Activated CD4-positive, alpha-beta memory T cell treated with anti-CD3 and anti-CD28 coated beads for 36 hours (primary cell): ENCODE measurements around the gene GRK5. TPM values are rescaled to one million over a fixed set of nuclear protein-coding genes. Genes with fewer than 3 reads are reported as not detected.

Source experiments
- CTCF ChIA-PET: fragments of 350-600 bp; sonication (Branson Sonifier 250); formaldehyde crosslinking; loops from one replicate; lab custom pipeline; 2021; ENCODE audit warnings: antibody characterized with exemption, inconsistent platforms; lab: Charles Lee
- POLR2A ChIA-PET: fragments of 350-600 bp; sonication (Branson Sonifier 250); formaldehyde crosslinking; loops from one replicate; lab custom pipeline; 2021; ENCODE audit warnings: antibody characterized with exemption; lab: Charles Lee
- DNase-seq: peaks from one replicate; pipeline ENCODE4 v3.0.0-alpha.2; 2020
- H3K27ac Mint-ChIP-seq: one replicate; pipeline ENCODE4 v1.8.0; 2021; ENCODE audit warnings: mixed read lengths
- H3K27me3 Mint-ChIP-seq: one replicate; pipeline ENCODE4 v1.8.0; 2021; ENCODE audit warnings: mixed read lengths
- H3K36me3 Mint-ChIP-seq: one replicate; pipeline ENCODE4 v1.8.0; 2021; ENCODE audit warnings: mixed read lengths
- H3K4me1 Mint-ChIP-seq: one replicate; pipeline ENCODE4 v1.8.0; 2021; ENCODE audit warnings: low read depth, mixed read lengths
- H3K4me3 Mint-ChIP-seq: one replicate; pipeline ENCODE4 v1.8.0; 2021; ENCODE audit warnings: mild to moderate bottlenecking, mixed read lengths
- H3K9me3 Mint-ChIP-seq: one replicate; pipeline ENCODE4 v1.8.0; 2021; ENCODE audit warnings: mixed read lengths
- intact Hi-C: fragments of 100-400 bp; cut with micrococcal nuclease; formaldehyde crosslinking; loops from one replicate; pipeline ENCODE4 v1.15.1; 2023
- total RNA-seq, 2 experiments: library from RNA; stranded (reverse); gene quantifications; one replicate each; pipeline ENCODE4 v1.2.3, GENCODE V29; 2021

The GRK5 gene
- total RNA-seq, 2 experiments from 2014 or later: 22.7 to 23.0 TPM

DNA sequence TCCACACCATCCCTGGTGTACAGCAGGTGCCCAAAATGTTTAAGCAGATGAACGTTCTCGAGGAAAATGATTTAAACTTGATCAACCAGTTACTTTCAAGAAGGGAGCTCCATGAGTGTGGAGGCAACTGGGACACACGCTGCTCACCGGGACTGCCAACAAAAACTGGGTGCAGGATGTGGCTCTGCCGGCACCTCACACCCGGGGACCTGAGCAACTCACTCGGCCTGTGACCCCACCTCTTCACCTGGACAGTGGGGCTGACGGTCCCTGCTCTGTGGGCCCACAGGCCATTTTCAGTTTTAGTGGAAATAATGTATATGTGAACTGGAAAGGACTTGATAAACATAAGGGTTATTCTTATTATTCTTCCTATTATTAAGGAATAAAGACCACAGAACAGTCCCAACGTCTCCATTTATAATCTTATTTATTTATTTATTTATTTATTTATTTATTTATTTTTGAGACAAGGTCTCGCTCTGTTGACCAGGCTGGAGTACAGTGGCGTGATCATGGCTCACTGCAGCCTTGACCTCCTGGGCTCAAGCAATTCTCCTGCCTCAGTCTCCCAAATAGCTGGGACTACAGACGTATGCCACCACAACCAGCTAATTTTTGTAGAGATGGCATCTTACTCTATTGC is 274.5 kb downstream of the GRK5 start:
- Mint-ChIP-seq H3K4me1 (peaks cover 29% of the 10 kb centered on the region), H3K27me3 (no peaks in the 10 kb centered on the region), H3K27ac (no peak overlapping the region), H3K36me3 (no peaks in the 10 kb centered on the region), H3K4me3 (no peak overlapping the region), H3K9me3 (no peaks in the 10 kb centered on the region)
- CTCF ChIA-PET: interaction anchor here (0.5 to 1.0 kb wide), 2 partner anchors 37 to 94 kb away, joined by 4 read pairs; no protein-coding TSS in a partner anchor
- intact Hi-C loops: no loop called here
- POLR2A ChIA-PET: no interaction called here
- no peak for DNase-seq

DNA sequence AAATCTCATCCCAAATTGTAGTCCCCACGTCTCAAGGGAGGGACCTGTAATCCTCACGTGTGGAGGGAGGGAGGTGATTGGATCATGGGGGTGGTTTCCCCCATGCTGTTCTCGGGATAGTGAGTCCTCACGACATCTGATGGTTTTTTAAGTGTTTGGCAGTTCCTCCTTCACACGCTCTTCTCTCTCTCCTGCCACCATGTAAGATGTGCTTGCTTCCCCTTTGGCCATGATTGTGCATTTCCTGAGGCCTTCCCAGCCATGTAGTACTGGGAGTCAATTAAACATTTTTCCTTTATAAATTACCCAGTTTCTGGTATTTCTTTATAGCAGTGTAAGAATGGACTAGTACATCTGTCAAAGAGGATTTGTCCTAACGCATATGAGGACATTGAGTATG is 275.6 kb downstream of the GRK5 start:
- ChIA-PET POLR2A (no interaction called here), CTCF (no interaction called here)
- peaks cover 18% of the 10 kb centered on the region for H3K4me1 Mint-ChIP-seq

DNA sequence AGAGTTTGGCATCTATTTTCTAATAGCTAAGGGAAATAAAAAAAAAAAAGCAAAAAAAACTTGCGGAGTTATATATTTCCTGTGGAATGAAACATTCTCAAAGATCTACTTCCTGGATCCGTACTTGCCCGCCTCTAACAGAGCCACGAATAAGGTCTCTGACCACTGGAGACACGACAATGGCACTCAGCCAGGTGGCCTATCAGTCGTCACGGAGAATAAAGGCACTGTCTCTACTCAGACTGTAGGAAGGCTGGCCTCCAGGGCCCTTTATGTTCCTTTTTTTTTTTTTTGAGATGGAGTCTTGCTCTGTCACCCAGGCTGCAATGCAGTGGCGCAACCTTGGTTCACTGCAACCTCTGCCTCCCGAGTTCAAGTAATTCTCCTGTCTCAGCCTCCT is 276.5 kb downstream of the GRK5 start:
- ChIA-PET CTCF (no interaction called here), POLR2A (no interaction called here)
- H3K9me3 Mint-ChIP-seq: no peaks in the 10 kb centered on the region
- intact Hi-C loops: no loop called here
- H3K4me1 Mint-ChIP-seq: peaks cover 13% of the 10 kb centered on the region
- no peak for DNase-seq
- no peak overlapping the region for H3K4me3 Mint-ChIP-seq
- no peak overlapping the region for H3K27ac Mint-ChIP-seq
- H3K27me3 Mint-ChIP-seq: no peaks in the 10 kb centered on the region
- no peaks in the 10 kb centered on the region for H3K36me3 Mint-ChIP-seq

More for the DNA sequence above, 275.6 kb downstream of the GRK5 start:
- DNase-seq: no peak
- no peaks in the 10 kb centered on the region for H3K27me3 Mint-ChIP-seq
- no peak overlapping the region for H3K27ac Mint-ChIP-seq
- H3K36me3 Mint-ChIP-seq: no peaks in the 10 kb centered on the region
- intact Hi-C loops: no loop called here
- H3K4me3 Mint-ChIP-seq: no peak overlapping the region
- no peaks in the 10 kb centered on the region for H3K9me3 Mint-ChIP-seq

DNA sequence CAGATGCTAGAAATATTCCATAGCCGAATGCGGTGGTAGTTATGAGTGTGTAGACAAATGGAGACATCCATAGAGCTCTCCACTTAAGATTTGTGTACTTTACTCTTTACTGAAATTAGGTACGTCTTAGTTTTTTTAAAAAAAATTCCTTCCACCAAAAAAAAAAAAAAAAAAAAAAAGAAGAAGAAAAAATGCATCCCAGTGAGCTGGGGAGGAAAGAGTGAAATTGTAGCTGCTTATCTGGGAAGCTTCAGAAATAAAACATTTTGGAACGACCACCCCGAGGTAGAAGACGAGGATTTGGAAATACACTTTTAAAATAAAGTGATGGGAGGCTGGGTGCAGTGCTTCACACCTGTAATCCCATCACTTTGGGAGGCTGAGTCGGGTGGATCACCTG is 281.3 kb downstream of the GRK5 start:
- no peak overlapping the region for H3K4me3 Mint-ChIP-seq
- POLR2A ChIA-PET: no interaction called here

DNA sequence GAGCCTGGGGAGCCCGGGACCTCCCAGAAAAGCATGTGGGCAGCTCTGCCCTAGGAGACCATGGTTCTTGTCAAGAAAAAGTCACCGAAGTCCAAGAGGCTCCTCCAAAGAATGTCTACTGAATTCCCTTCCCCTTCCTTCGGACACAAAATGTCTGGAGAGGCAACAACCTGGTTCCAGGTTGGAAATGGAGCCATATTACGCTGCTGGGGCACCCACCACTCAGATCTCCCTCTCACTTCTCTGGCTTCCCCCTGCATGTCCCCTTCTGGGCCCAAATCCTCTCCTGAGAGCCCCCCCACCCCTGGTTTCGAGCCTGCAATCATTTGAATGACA is 282.6 kb downstream of the GRK5 start:
- Mint-ChIP-seq H3K36me3 (no peaks in the 10 kb centered on the region), H3K4me1 (peaks cover 36% of the 10 kb centered on the region)
- CTCF ChIA-PET: interaction anchor here (0.6 to 4.1 kb wide), 21 partner anchors 10 to 458 kb away, joined by 3 to 29 read pairs (median 4); partner anchors contain the start of genes GRK5 and RGS10

More for the DNA sequence above, 281.3 kb downstream of the GRK5 start:
- CTCF ChIA-PET: interaction anchor here (1.5 to 4.1 kb wide), 5 partner anchors 12 to 290 kb away, joined by 7 to 29 read pairs (median 17); partner anchors contain the start of genes GRK5 and RGS10
- peaks cover 23% of the 10 kb centered on the region for H3K4me1 Mint-ChIP-seq
- H3K27ac Mint-ChIP-seq: no peak overlapping the region
- no peaks in the 10 kb centered on the region for H3K9me3 Mint-ChIP-seq
- no peaks in the 10 kb centered on the region for H3K27me3 Mint-ChIP-seq
- no peaks in the 10 kb centered on the region for H3K36me3 Mint-ChIP-seq
- intact Hi-C loops: loop anchor here (2.0 to 5.0 kb wide), 3 partner anchors 44 to 282 kb away; partner anchors contain the start of genes GRK5 and TIAL1
- no peak for DNase-seq

DNA sequence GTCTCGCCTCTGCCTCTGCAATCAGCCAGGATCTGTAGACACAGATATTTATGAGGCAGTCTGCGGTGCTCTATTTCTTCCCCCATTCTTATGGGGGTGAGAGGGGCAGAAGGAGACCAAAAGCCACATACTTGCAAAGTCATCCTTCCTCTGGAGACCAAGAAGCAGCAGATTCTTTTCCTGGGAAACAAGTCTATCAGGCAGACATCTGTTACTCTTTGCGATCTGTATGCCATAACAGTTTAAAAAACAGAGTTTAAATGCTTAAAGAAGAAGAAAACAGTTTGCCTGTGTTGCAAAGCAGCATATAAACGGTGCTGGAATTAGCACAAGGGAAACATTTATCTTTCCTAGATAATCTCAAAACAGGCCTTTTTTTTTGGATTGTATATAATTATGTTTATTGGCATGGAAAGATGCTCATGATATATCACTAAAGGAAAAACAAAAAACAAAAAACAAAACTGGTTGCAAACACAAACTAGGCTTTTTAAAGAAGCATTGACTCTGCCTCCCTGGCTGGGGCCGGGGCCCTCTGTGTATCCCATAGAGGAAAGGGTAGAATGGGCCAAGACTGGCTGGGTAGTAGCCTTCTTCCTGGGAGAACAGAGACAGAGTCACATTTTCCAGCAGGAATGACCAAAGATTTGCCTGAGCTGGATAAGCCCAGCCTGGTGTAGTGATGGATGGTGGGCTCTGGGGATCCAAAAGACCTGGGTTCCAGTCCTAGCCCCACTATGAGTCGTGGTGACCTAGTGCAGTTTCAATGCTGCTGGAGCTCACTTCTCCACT is 284.8 kb downstream of the GRK5 start:
- ChIA-PET POLR2A (interaction anchor here (0.7 kb wide), 1 partner anchor 91 kb away, joined by 3 read pairs; no protein-coding TSS in a partner anchor), CTCF (no interaction called here)
- no peak overlapping the region for H3K4me3 Mint-ChIP-seq
- peaks cover 2% of the 10 kb centered on the region for H3K36me3 Mint-ChIP-seq
- H3K9me3 Mint-ChIP-seq: no peaks in the 10 kb centered on the region
- no peaks in the 10 kb centered on the region for H3K27me3 Mint-ChIP-seq
- no peak for DNase-seq
- H3K4me1 Mint-ChIP-seq: peaks cover 54% of the 10 kb centered on the region
- no peak overlapping the region for H3K27ac Mint-ChIP-seq
- intact Hi-C loops: no loop called here

More for the DNA sequence above, 282.6 kb downstream of the GRK5 start:
- Mint-ChIP-seq H3K4me3 (peak overlapping the region; percentile 23), H3K27ac (peak overlapping the region; percentile 81), H3K27me3 (no peaks in the 10 kb centered on the region), H3K9me3 (no peaks in the 10 kb centered on the region)
- DNase-seq: no peak
- intact Hi-C loops: loop anchor here (2.0 to 5.0 kb wide), 3 partner anchors 45 to 283 kb away; partner anchors contain the start of genes GRK5 and TIAL1
- POLR2A ChIA-PET: interaction anchor here (0.6 kb wide), 2 partner anchors 9 to 53 kb away, joined by 3 read pairs; partner anchors contain the start of gene RGS10

DNA sequence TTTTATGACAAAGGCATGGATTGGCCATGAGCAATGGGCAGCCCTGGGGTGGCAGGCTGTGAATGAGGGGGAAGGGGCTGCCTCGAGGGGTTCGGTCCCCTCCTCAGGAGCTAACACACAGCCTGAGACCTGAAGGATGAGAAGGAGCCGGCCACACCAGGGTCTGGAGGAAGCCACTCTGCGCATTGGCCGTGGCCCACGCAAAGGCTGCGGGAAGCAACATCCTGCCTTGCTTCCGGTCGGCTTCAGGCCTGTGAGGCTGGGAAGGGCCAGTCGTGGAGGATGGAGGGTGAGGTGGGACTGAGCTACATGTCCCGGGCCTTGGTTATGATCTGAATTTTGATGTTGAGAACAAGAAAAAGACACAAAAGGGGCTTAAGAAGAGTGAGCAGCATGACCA is 285.8 kb downstream of the GRK5 start:
- H3K9me3 Mint-ChIP-seq: no peaks in the 10 kb centered on the region
- peaks cover 62% of the 10 kb centered on the region for H3K4me1 Mint-ChIP-seq
- CTCF ChIA-PET: no interaction called here
- POLR2A ChIA-PET: interaction anchor here (1.6 kb wide), 1 partner anchor 25 kb away, joined by 5 read pairs; no protein-coding TSS in a partner anchor
- peaks cover 7% of the 10 kb centered on the region for H3K36me3 Mint-ChIP-seq
- DNase-seq: peak; percentile 42
- no peaks in the 10 kb centered on the region for H3K27me3 Mint-ChIP-seq
- H3K4me3 Mint-ChIP-seq: no peak overlapping the region
- intact Hi-C loops: no loop called here
- H3K27ac Mint-ChIP-seq: peak overlapping the region; percentile 31

DNA sequence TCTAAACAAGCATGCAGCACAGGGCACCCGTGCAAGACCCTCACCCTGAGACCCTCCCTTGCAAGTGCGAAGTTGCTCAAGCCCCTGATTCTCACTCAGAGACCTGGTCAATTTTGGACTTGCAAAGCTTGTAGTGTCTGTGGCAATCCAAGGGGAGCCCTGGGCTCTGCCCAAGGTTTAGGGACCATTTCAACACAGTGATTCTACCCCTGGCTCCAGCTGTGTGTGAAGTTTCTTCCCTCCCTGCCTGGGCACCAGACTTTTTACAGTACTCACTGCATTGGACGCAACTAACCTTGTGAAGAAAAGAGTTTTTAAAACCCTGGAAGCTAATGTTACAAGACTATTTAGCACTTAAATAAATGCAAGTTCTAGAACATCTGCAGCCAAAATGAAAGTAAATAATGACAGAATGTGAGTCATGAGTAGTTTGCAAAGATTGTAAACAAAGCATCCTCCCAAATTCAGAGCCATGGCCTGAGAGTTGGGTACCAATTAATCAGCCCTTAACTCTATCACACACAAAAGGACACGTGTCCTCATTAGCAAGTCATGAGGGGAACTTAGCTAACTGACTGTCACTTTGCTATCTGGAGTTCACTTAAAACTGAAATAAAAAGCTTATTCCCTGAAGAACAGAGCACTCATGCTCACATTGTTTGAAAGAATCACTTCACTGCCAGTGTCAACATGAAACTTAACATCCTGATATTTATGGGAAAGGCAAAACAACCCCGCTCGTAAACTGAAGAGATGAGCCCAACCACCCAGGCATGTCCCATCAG is 287.1 kb downstream of the GRK5 start:
- Mint-ChIP-seq H3K4me1 (peaks cover 67% of the 10 kb centered on the region), H3K27me3 (no peaks in the 10 kb centered on the region), H3K9me3 (no peaks in the 10 kb centered on the region), H3K27ac (peak overlapping the region; percentile 59), H3K36me3 (peaks cover 19% of the 10 kb centered on the region), H3K4me3 (no peak overlapping the region)
- DNase-seq: no peak
- ChIA-PET POLR2A (interaction anchor here (1.0 to 1.6 kb wide), 2 partner anchors 23 to 48 kb away, joined by 3 to 5 read pairs; partner anchors contain the start of gene RGS10), CTCF (interaction anchor here (0.7 to 1.6 kb wide), 5 partner anchors 20 to 295 kb away, joined by 3 to 6 read pairs (median 3); no protein-coding TSS in a partner anchor)
- intact Hi-C loops: no loop called here

DNA sequence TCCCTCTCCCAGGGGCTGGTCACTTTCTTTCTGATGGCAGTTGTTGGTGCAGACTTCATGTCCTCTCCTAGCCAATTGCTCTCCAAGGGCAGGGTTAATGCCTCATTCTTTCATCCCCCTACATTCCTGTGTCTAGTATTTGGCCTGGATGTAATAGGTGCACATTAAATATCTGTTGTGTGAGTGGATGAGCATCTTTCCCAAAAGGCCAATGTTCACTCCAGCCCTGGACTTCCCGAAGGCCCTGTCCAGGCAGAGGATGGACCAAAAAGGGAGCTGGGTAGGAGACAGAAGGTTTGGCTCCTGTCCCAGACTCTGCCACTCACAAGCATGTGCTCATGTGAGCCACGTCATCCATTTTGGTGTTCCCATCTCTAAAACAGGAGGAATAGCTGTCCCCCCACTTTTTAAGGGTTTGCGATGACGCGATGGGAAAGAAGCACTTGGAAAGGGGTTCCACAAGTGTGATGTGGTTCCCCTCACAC is 287.7 kb downstream of the GRK5 start:
- ChIA-PET CTCF (interaction anchor here (0.7 to 1.6 kb wide), 5 partner anchors 20 to 296 kb away, joined by 3 to 6 read pairs (median 3); no protein-coding TSS in a partner anchor), POLR2A (no interaction called here)
- H3K4me3 Mint-ChIP-seq: no peak overlapping the region
- H3K27ac Mint-ChIP-seq: peak overlapping the region; percentile 59
- H3K36me3 Mint-ChIP-seq: peaks cover 24% of the 10 kb centered on the region
- no peaks in the 10 kb centered on the region for H3K9me3 Mint-ChIP-seq
- H3K27me3 Mint-ChIP-seq: no peaks in the 10 kb centered on the region
- intact Hi-C loops: no loop called here
- no peak for DNase-seq
- peaks cover 68% of the 10 kb centered on the region for H3K4me1 Mint-ChIP-seq

DNA sequence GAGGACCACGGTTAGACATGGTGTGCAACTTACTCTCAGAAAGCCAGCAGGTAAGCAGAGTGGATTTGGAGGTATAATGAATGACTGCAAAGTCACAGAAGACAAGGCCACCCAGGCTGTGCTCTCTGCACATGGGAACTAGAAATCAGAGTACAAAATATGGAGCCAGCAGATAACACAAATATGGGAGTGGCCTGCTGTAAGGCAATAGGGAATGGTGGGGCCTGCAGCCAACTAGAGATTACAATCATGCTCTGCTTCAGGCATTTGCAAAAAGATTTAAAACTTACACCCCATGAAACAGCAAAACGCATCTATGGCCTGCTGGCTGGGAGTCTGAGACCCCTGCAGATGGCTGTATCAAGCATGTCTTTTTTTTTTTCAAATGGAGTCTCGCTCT is 288.2 kb downstream of the GRK5 start:
- CTCF ChIA-PET: interaction anchor here (1.6 kb wide), 1 partner anchor 50 kb away, joined by 6 read pairs; no protein-coding TSS in a partner anchor
- POLR2A ChIA-PET: no interaction called here
- H3K9me3 Mint-ChIP-seq: no peaks in the 10 kb centered on the region
- peaks cover 69% of the 10 kb centered on the region for H3K4me1 Mint-ChIP-seq
- H3K27me3 Mint-ChIP-seq: no peaks in the 10 kb centered on the region
- DNase-seq: no peak
- H3K36me3 Mint-ChIP-seq: peaks cover 26% of the 10 kb centered on the region
- H3K4me3 Mint-ChIP-seq: no peak overlapping the region
- intact Hi-C loops: no loop called here
- H3K27ac Mint-ChIP-seq: peak overlapping the region; percentile 6

DNA sequence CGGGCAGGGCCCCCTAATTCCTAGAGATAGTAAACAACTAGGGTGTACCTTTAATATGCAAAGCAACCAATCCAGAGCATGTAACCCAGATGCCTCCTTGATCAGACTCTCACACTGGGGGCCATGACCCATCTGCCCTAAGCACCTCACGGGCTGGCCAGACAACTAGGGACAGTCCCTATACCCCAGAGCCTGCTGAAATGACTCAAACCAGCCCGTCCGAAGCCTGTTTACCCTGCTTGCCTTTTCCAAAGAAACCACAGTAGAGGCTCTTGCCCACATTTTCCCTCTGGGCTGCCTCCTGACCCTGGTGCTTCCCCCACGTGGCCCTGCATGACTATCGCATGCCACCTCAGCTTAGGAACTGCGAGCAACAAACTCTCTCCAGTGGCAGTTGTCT is 288.9 kb downstream of the GRK5 start:
- ChIA-PET CTCF (interaction anchor here (2.0 kb wide), 1 partner anchor 46 kb away, joined by 6 read pairs; the partner anchor contains the start of gene RGS10), POLR2A (interaction anchor here (0.5 to 1.7 kb wide), 3 partner anchors 21 to 313 kb away, joined by 3 to 5 read pairs (median 4); no protein-coding TSS in a partner anchor)
- Mint-ChIP-seq H3K36me3 (peaks cover 29% of the 10 kb centered on the region), H3K4me3 (no peak overlapping the region), H3K4me1 (peaks cover 76% of the 10 kb centered on the region), H3K27ac (peak overlapping the region; percentile 69), H3K9me3 (no peaks in the 10 kb centered on the region), H3K27me3 (no peaks in the 10 kb centered on the region)
- DNase-seq: peak; percentile 82
- intact Hi-C loops: loop anchor here (1.0 kb wide), 1 partner anchor 181 kb away; no protein-coding TSS in a partner anchor
